ENCODE data around the gene DHX58.
"Not testable (repeated sequence)": the region's sequence is repeated elsewhere in the genome, so short reads cannot be mapped to it uniquely, and the experiment has no call there.

Gene DHX58

GRCh38 chr17:42112552-42113176 is at the start of gene DHX58:
TSS of gene DHX58 (minus strand) at chr17:42112714. CDS start at chr17:42111892, 822 bp downstream.
- peak; percentile 78 for DNase-seq

GRCh38 chr17:42160531-42160910 is 48.0 kb upstream of the DHX58 start:
- no peak for DNase-seq

GRCh38 chr17:42159796-42160530 is 47.4 kb upstream of the DHX58 start:
- DNase-seq: no peak

GRCh38 chr17:42155614-42156045 is 43.1 kb upstream of the DHX58 start:
- DNase-seq: no peak

GRCh38 chr17:42153919-42154742 is 41.6 kb upstream of the DHX58 start:
- no peak for DNase-seq

GRCh38 chr17:42146911-42147607 is 34.5 kb upstream of the DHX58 start:
- no peak for DNase-seq

GRCh38 chr17:42143138-42143537 is 30.6 kb upstream of the DHX58 start:
- not testable (repeated sequence) for DNase-seq

GRCh38 chr17:42142371-42142896 is 29.9 kb upstream of the DHX58 start:
- DNase-seq: no peak

GRCh38 chr17:42141382-42141781 is 28.9 kb upstream of the DHX58 start:
- no peak for DNase-seq

GRCh38 chr17:42140690-42141089 is 28.2 kb upstream of the DHX58 start:
- not testable (repeated sequence) for DNase-seq

- DNase-seq: no peak
Observed at GRCh38 chr17:42138749-42139492, 26.4 kb upstream of the DHX58 start.

GRCh38 chr17:42136654-42137051 is 24.1 kb upstream of the DHX58 start:
- DNase-seq: no peak

GRCh38 chr17:42135664-42136653 is 23.4 kb upstream of the DHX58 start:
- no peak for DNase-seq

- DNase-seq: no peak
Observed at GRCh38 chr17:42135151-42135550, 22.6 kb upstream of the DHX58 start.

- DNase-seq: no peak
Observed at GRCh38 chr17:42133461-42134041, 21.0 kb upstream of the DHX58 start.

- DNase-seq: no peak
Observed at GRCh38 chr17:42132941-42133340, 20.4 kb upstream of the DHX58 start.

- DNase-seq: no peak
Observed at GRCh38 chr17:42131981-42132432, 19.5 kb upstream of the DHX58 start.

- DNase-seq: no peak
Observed at GRCh38 chr17:42131232-42131631, 18.7 kb upstream of the DHX58 start.

- no peak for DNase-seq
Observed at GRCh38 chr17:42130310-42130936, 17.9 kb upstream of the DHX58 start.
